GM23248 (cell line): ENCODE results near the gene ISOC2.

ENCODE experiments used
- EZH2 ChIP-seq: fragments of 200-600 bp; sonication (generic); IDR thresholded peaks from 2 replicates; pipeline ENCODE4 v1.6.1; 2018; ENCODE audit warnings: antibody characterized with exemption, mild to moderate bottlenecking; ENCODE audit not compliant: insufficient read depth, poor library complexity, severe bottlenecking
- EZH2phosphoT487 ChIP-seq: fragments of 200-600 bp; sonication (generic); IDR thresholded peaks from 2 replicates; pipeline ENCODE4 v1.6.1; 2018; ENCODE audit warnings: antibody characterized with exemption, moderate library complexity, mild to moderate bottlenecking, low read depth; ENCODE audit not compliant: insufficient read depth

GRCh38 chr19:55424518-55424917 is 36.9 kb downstream of the ISOC2 start:
- no peak for TF ChIP-seq EZH2phosphoT487
- TF ChIP-seq EZH2: no peak
